Limb (tissue), 2 donors: Measurements from ENCODE around the gene SETD2.
A peak's percentile ranks its signal among the peaks of the same experiment; 100 is the strongest.

Experiments
- DNase-seq, 2 donors: peaks; one replicate each; pipeline ENCODE4 v3.0.0-alpha.2; 2016; ENCODE audit errors: extremely low spot score in 2 of 2

The SETD2 gene

DNA sequence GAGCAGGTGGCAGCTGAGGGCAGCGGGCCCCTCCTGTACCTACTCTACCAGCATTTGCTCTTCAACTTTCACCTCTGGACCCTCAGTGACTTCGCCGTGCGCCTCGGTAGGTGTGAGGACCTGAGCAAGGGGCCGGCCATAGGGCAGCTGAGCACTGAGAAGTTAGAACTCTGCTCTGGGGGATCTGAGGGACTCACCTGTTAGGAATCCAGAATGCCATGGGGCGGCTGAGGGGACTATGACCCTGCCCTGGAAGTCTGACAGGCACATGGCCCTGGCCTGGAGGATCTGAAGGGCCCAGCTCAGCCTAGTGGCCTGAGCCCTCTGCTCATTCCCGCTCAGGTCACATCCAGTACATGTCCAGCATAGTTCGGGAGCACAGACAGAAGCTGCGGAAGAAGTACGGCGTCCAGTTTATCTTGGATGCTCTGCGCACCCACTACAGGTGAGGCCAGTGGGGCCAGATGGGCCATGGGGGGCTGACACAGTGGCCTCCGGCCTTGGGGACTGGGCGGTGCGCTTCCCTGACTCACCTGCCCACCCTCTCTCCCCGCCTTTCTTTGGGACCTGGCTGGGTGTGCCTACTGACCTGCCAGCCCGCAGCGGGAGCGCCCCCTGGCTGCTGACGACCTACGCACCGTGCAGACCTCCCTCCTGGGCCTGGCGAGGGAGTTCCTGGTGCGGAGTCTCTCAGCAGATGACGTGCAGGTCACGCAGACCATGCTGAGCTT lies 165.6 kb downstream of the SETD2 start:
- peak in 1 of 2 donors; percentile 73 for DNase-seq

DNA sequence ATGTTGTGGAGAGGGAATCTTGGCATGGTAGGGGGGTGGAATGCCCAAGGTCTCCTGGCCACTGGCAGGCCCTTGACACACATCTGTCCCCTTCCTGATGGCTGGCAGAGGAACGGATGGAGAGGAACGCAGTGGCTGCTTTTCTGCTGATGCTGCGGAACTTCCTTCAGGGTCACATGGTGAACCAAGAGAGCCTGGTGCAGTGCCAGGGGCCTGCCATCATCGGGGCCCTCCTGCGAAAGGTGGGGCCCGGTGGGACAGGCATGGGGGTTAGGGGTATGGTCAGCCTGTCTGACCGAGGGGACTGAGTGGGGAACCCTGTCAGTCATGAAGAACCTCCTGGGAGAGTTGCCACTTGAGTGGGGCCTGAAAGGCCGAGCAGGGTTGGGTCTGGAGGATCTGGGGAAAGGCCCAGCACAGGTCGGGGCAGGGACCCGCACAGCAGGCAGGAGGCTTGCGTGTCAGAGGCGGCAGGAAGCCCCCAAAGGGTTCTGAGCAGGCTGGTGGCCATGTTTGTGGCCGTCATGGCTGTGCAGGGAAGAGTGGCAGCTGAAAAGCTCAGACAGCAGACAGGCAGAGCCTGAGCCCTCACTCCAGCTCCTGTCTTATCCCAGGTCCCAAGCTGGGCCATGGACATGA lies 166.3 kb downstream of the SETD2 start:
- DNase-seq, result no peak

DNA sequence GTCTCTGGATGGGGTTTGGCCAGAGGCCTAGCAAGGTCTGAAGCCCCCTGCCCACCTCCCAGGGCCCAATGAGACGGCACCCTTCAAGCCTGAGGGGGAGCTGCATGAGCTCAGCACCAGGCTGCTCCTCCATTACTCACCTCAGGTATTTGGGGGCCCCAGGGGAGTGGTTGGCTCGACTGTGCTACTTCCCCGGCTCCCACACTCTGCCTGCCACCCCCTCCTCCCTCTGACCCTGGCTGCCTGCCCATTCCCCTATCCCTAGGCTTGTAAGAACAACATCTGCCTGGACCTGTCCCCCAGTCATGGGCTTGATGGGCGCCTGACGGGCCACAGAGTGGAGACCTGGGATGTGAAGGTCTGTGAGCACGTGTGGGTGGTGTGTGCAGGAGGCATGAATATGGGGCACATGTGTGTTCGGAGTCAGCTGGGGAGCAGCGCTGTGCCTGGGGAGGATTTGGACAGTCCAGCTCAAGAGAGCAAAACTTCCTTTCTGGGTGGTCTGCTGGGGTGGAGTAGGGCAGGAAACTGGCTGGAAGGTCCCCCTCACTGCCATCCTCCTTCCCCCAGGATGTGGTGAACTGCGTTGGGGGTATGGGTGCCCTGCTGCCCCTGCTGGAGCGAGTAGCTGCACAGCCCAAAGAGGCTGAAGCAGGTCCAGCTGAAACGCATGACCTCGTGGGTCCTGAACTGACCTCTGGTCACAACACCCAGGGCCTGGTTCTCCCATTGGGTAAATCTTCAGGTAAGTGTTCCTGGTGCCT lies 167.0 kb downstream of the SETD2 start:
- DNase-seq, result peak in 1 of 2 donors; percentile 36

DNA sequence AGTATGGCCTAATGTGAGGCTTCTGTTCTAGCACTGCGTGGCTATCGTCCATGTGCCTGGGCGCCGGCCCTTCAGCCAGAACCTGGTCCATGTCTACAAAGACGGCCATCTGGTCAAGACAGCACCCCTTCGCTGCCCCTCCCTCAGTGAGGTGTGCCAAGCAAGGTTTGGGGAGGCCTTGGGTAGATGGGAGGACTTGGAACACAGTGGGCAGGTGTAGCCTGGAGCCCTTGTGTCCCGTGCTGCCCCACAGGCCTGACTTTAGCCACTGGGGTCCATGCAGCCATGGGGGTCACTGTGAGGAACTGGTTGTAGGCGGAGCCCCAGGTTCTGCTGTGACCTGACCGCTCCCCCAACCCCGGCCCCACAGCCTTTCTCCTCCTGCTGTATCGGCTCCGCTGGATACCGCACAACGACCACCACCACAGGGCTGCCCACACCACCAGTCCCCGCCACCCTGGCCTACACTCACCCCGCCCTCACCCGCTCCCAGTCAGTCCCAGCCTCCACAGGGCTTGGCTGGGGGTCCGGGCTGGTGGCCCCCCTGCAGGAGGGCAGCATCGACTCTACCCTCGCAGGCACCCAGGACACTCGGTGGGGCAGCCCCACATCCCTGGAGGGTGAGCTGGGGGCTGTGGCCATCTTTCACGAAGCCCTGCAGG lies 167.9 kb downstream of the SETD2 start:
- DNase-seq, result no peak

DNA sequence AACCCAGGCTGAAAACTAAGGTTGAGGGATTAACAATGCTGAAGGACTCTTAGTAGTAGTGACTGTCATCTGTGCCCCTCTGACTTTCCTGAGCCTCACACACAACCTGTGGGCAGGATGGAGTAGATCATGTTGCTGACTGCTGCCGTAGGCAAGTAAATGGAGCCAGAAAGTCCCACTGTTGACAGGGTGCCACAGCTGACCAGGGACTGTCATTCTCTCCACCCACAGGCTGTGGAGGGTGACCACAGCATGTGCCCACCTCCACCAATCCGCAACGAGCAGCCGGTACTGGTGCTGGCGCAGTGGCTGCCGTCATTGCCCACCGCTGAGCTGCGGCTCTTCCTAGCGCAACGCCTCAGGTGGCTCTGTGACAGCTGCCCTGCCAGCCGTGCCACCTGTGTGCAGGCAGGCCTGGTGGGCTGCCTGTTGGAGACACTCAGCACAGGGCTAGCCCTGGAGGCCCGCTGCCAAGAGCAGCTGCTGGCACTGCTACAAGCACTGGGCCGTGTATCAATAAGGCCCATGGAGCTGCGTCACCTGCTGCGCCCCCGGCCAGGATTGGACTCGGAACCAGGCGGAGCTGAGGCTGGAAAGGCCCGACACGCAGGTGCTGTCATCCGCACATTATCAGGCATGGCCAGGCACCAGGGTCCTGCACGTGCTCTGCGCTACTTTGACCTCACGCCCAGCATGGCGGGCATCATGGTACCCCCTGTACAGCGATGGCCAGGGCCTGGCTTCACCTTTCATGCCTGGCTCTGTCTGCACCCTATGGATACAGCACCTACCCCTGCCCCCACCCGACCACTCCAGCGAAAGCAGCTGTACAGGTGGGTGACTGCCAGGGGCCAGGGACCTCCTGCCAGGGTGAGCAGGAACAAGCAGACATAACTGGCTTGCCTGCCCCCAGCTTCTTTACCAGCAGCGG lies 168.8 kb downstream of the SETD2 start:
- no peak for DNase-seq

DNA sequence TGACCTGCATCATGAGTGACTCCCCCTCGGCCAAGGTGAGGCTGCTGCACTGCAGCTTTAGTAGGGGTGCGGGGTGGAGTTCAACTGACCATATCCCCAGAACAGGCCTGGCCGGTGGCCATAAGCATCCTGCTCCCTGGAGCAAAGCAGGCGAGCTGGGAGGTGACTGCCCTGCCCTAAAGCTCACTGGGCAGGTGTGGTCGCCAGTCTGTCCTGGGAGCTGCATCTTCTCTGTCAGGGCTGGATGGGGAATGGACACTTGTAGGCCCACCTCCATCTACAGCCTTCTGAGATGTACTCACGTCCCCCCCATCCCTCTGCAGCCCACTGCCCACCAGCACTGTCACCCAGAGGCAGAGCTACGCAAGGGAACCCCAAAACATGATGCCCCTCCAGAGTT lies 169.9 kb downstream of the SETD2 start:
- DNase-seq, result no peak

DNA sequence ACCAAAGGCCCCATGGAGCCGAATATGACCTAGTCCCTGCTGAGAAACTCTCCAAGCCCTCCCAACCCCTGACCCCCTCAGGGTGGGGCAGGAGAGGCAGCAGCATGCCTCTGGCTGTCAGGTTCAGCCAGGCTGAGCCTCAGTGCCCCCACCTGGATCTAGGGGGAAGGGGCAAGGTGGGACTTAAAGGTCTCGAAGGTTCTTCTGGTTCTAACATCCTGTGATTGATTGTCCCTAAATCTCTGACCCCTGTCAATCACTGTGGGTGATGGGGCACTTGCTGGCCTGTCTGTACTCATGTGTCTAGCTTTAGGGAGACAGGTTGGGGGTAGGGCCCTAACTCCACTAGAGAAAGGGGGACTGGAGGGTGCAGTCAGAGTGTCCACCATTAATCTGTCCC lies 170.6 kb downstream of the SETD2 start:
- no peak for DNase-seq

DNA sequence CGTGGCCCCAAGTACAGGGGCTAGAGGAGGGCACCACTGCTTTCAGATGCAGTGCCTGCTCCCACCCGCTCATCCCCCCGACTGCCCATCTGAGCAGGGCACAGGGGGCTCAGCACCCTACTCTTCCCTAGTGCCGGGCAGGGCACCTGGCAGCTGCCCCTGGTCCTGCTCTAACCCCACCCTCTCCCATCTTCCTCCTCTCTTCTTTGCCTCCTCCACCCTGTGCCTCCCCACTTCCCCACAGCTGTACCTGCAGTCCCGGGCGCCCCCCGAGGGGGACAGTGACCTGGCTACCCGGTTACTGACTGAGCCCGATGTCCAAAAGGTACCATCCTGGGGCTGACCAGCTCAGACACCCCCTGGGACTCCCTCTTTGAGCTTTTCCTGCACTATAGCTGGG lies 171.7 kb downstream of the SETD2 start:
- DNase-seq, result no peak

DNA sequence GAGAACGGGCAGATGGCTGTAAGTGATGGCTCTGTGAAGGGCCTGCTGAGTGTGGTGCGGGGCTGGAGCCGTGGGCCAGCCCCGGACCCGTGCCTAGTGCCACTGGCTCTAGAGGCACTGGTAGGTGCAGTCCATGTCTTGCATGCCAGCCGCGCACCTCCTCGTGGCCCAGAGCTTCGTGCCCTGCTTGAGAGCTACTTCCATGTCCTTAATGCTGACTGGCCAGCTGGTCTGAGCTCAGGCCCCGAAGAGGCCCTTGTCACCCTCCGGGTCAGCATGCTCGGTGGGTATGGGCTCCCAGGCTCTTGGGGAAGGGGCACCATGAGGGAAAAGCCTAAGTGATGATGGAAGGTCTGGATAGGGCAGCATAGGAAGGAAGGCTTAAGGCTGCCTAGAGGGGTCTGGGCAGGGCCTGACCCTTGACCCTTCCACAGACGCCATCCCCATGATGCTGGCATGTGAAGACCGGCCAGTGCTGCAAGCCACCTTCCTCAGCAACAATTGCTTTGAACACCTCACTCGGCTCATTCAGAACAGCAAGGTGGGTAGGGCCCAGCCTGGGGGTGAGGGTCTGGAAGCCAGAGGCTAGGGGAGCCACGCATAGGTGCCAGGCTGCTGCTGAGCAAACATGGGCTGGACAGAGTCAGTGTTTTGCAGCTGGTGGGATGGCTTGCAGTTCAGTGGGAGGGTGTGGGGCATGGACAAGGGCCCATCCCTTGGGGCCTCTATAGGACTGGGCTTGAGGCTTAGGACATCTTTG lies 172.3 kb downstream of the SETD2 start:
- DNase-seq, result no peak

DNA sequence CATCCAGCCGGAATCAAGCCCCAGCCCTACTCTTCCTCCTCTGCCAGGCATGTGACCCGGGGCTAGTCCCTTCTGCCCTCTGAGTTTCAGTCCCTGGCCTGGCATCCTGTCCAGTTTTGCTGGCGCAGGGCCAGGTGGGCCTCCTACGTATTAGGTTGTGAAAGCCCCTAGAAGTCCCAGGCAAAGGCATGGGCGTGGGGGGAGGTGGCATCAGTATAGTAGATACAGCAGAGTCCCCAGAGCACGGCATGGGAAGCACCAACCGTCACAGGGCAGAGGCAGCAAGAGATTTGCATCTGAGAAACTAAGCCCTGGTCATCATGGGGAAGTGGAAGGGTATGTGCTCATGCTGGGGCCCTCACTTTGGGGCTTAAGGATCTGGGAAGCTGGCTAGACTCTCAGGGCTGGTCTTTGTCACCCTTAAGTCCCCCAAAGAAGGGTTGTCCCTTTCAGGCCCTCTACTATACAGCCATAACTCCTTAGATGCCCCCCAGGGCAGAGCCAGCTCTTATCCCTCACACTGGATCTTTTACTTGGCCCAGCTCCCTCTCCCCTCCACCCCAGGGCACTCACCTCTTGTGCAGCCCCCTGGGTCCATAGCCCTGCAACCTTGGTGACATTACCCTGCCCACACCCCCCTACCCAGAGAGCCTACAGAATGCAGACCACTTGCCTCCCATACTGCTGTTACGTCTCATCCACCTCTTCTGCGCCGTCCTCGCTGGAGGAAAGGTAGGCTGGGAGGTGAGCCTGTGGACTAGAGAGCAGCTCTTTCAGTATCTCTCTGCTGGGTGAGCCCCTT lies 173.1 kb downstream of the SETD2 start:
- no peak for DNase-seq

DNA sequence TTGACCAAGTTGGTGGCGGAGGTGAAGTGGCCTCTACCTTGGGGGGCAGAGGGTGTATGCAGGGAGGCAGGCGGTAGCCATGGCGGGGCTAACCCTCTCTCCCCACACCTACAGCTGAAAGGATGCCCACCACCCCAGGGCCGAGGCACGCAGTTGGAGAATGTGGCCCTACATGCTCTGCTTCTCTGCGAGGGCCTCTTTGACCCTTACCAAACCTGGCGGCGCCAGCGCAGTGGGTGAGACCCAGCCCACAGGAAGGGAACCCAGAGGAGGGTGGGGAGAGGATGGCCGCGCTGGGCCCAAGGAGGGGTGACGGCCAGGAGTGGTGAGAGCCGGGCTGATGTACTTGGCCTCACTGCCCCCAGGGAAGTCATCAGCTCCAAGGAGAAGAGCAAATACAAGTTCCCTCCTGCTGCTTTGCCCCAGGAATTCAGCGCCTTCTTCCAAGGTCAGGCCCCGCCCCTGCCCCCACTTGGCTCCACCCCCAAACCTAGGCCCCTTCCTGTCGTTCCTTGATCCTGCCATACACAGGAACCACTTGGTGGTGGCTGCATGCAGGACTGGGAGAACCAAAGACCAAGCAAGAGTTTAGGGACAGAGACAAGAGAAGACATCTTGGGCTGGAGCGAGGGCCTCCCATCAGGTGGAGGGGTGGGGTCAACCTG lies 174.6 kb downstream of the SETD2 start:
- no peak for DNase-seq

DNA sequence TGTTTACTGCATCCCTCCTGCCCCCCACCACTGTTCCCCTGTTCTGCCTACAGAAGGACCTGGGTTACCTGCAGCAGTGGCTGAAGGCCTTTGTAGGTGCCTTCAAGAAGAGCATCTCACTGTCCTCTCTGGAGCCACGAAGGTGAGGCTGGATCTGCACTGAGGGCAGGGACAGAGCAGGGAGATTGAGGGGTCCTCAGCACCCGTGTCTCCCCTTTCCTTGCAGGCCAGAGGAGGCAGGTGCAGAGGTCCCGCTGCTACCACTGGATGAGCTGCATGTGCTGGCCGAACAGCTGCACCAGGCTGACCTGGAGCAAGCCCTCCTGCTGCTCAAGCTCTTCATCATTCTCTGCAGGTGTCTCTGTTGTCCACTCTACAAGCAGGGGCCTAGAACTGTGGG lies 175.3 kb downstream of the SETD2 start:
- no peak for DNase-seq

DNA sequence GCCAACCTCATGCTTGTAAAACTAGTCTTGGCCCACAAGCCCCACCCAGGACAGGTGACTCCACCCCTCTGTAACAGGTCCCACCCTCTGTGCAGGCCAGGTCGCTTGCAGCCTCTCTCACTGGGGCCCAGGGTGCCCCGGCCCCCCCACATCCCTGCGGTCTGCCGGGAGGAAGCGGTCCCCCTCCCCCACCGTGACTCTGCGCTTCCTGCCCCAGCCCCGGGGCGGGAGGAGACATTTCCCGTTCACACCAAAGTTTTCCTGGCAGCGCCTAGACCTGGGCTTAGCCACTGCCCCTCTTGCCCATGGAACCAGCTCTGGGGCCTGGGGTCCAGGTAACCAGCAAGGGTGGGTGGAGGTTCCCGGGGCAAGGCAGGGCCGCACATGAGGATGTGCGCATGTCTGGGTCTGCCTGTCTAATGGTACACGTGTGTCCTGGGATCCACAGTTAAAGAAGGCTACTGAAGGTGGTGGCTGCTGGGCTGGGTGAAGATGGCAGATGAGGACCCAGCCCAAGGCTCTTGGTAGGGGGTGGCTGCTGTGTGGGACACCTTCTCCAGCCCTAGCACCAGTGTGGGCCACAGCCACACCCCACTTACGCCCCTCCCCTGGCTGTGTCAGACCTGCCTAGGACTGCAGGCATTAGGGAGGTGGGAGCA lies 176.0 kb downstream of the SETD2 start:
- DNase-seq, result no peak

DNA sequence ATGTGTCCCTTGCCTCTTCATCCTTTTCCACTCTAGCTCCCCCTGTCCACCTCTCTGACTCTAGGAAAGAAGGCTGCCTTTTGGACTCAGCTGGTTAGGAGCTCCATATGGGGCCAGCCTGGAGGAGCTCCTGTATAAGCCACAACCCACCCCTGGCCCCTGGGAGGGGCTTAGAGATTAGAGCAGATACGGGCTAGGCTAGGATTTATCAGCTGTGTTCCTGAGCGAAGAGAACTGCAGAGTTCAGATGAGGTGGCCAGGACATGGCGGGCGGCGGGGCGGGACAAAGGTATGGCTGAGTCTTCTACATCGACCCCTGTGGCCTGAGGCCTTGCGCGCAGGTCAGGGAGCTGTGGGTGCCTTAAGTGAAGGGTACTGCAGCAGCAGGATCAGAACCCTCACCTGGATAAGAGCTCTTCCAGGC lies 176.6 kb downstream of the SETD2 start:
- DNase-seq, result no peak

DNA sequence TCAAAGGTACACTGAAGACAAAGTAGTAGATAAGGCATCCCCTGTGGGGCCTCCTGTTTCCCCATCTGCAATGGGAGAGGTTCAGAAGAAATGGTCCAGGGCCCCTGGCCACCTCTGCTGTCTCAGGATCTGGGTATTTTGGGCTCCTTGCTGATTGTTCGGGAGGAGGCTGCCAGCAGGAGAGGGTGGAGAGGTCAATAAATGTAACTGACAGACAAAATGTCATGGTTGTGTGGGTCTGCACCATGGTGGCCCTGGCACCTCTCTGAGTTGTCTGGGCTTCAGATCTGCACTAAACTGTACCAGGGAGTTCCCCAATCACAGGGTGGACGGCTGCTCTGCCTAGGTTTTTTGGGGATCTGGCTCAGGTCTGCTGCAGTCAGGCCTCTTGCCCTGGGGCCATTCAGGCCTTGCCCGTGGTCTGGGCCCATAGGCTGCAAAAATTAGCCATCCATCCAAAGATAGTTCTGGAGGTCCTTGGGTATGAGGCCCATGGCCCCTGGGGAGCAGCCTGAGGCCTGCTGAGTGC lies 177.1 kb downstream of the SETD2 start:
- no peak for DNase-seq

DNA sequence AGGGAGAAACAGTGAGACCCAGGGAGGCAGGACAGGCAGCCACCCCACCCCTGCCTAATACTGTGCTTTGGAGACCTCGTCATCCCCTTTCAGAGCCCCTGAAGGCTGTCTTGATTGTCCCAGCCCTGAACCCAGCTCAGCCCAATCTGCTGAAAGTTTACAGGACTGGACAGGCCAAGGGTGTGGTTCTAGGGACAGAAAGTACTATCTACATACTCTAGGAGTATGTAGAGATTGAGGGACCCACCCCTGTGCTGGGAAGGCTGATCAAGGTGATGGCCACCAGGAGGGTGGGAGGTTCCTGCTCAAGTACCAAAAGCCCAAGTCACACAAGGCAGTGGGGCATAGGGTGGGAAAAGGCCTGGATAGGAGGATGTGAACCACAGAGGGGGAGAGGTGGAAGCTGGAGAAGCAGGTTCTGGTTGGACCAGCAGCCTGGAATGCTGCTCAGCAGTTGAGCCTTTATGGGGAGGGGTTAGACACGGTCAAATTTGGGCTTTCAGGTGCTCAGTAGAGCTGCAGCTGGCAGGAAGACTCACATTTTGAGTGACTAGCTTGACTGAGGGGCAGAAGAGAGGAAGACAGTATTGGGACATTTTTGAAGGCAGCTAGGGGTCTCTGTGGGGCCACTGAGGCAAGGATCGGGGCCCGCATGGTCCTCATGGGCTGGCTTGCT lies 177.7 kb downstream of the SETD2 start:
- no peak for DNase-seq

DNA sequence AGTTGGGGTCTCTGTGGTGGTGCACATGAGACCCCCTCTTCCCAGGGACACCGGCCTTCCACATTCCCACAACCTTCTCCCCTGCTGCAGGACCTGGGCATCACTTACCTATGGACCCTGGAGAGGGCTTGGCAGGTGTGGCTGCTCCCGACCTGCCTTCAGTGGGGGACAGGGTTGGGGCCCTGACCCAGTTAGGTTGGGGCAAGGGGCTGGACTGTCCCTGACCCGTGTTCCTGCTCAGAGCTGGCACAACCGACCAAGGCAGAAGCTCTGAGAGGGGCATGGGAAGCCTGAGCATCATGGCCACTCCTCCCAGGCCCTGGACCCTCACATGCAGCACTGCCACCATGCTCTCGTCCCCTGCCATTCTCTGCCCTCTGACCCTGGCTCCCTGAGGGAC lies 178.3 kb downstream of the SETD2 start:
- DNase-seq, result no peak
